T-helper 17 cell (primary cell): Measurements from ENCODE around the gene SLC10A7. TPM values are rescaled to one million over a fixed set of nuclear protein-coding genes. Genes with fewer than 3 reads are reported as not detected.

Source experiments
- ATAC-seq: fragments of 150-1000 bp; cut with Tn5 transposase; 2 replicates; pipeline ENCODE4 v1.10.0; 2021; ENCODE audit warnings: mild to moderate bottlenecking, moderate library complexity
- DNase-seq, 3 donors: peaks; one replicate each; pipeline versions ENCODE4 v3.0.0 to v3.0.0-alpha.2; 2020 to 2021
- H3K9me3 ChIP-seq: one replicate; pipeline ENCODE4 v1.7.0; 2013; ENCODE audit warnings: low read length, mild to moderate bottlenecking; ENCODE audit not compliant: control insufficient read depth, poor library complexity, severe bottlenecking
- H3K27ac Mint-ChIP-seq: one replicate; pipeline ENCODE4 v1.8.0; 2022; ENCODE audit warnings: mild to moderate bottlenecking, moderate library complexity, mixed read lengths
- H3K27me3 Mint-ChIP-seq: one replicate; pipeline ENCODE4 v1.8.0; 2022; ENCODE audit warnings: mixed read lengths
- H3K36me3 Mint-ChIP-seq: one replicate; pipeline ENCODE4 v1.8.0; 2022; ENCODE audit warnings: low read depth, mixed read lengths
- H3K4me1 Mint-ChIP-seq: one replicate; pipeline ENCODE4 v1.8.0; 2022; ENCODE audit warnings: mild to moderate bottlenecking, mixed read lengths
- H3K4me3 Mint-ChIP-seq: one replicate; pipeline ENCODE4 v1.8.0; 2022; ENCODE audit warnings: mild to moderate bottlenecking, moderate library complexity, mixed read lengths
- total RNA-seq, 4 donors: library from RNA in 2 of 4; stranded (reverse) in 2 of 4; gene quantifications; one replicate each; pipeline ENCODE4 v1.2.3 and lab custom pipeline; 2022 to 2026

The SLC10A7 gene
- total RNA-seq, 2 donors from 2014 or later: 19.8 to 22.3 TPM

DNA sequence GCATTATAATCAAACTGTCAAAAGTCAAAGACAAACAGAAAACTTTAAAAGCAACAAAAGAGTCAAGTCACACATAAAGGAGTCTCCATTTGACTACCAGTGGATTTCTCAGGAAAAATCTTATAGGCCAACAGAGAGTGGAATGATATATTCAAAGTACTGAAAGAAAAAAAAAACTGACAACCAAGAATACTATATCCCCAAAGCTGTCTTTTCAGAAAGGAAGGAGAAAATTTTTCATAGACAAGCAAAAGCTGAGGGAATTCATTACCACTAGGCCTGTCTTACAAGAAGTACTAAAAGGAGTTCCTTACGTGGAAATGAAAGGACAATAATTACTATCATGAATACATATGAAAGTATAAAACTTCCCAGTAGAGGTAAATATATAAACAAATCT lies 39.0 kb downstream of the SLC10A7 start:
- H3K9me3 ChIP-seq: peaks cover 2% of the 10 kb centered on the region
- Mint-ChIP-seq H3K36me3 (peaks cover 4% of the 10 kb centered on the region), H3K27me3 (no peaks in the 10 kb centered on the region), H3K27ac (no peak overlapping the region), H3K4me3 (no peak overlapping the region), H3K4me1 (peaks cover 8% of the 10 kb centered on the region)
- DNase-seq (no peak), ATAC-seq (no peak)

DNA sequence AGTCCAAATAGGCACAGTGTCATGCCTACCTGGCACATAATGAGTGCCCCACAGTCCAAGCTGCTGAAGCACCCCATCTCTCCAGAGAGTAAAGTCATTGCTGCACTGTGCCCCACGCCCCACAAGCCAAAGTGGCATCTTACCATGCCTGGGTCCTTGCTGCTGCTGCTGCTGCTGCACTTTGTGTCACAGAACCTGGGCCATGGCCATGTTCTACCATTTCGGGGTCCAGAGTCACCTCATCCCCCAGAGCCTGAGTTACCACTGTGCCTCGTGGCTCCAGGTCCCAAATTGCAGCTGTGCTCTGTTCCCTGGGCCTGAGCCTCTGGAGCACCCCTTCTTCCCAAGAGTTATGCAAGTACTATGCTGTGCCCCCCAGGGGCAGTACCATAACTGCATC lies 40.5 kb downstream of the SLC10A7 start:
- no peak for ATAC-seq
- H3K36me3 Mint-ChIP-seq: no peaks in the 10 kb centered on the region
- no peak overlapping the region for H3K4me3 Mint-ChIP-seq
- DNase-seq: no peak
- peaks cover 2% of the 10 kb centered on the region for H3K9me3 ChIP-seq
- no peak overlapping the region for H3K27ac Mint-ChIP-seq
- peaks cover 2% of the 10 kb centered on the region for H3K4me1 Mint-ChIP-seq
- H3K27me3 Mint-ChIP-seq: no peaks in the 10 kb centered on the region

DNA sequence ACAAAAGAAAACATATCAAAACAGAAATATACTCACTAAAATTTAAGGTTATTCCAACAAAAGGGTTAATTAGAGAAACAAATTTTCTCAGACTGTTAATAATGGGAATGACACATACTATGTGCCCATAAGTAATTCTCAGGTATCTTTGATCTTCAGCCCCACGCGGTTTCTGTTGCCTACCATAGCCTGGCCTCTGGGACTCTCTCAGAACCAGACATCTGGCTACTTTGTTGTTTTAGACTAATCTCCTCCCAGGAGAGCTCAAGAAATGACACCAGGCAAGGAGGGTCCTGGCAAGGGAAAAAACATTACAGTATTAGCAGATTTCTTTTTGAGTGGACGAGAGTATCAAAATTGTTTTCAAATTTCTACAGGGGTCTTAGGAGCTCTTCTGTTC lies 43.7 kb downstream of the SLC10A7 start:
- H3K9me3 ChIP-seq: no peaks in the 10 kb centered on the region
- no peak for ATAC-seq
- H3K4me1 Mint-ChIP-seq: peaks cover 4% of the 10 kb centered on the region
- no peaks in the 10 kb centered on the region for H3K36me3 Mint-ChIP-seq
- no peak for DNase-seq
- no peak overlapping the region for H3K27ac Mint-ChIP-seq
- H3K27me3 Mint-ChIP-seq: no peaks in the 10 kb centered on the region
- H3K4me3 Mint-ChIP-seq: no peak overlapping the region

DNA sequence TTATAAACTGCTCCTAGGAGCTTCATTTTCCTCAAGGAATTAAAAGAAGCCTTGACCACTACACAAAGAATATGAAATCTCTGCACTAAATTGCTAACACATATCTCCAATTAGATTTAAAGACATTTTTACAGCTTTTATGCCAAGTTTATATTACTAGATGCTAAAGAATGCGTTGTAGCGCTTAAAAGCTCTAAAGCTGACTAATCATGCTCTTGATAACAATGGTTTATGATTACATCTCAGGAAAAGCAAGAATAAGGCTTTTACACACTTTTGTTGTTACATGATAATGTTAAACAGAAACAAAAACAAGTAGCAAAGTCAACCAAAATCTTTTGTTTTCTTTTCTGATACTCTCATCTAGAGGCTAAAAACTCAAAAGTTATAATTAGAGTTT lies 44.7 kb downstream of the SLC10A7 start:
- Mint-ChIP-seq H3K4me1 (peaks cover 4% of the 10 kb centered on the region), H3K27ac (no peak overlapping the region), H3K36me3 (no peaks in the 10 kb centered on the region), H3K4me3 (no peak overlapping the region), H3K27me3 (no peaks in the 10 kb centered on the region)
- DNase-seq: no peak
- no peaks in the 10 kb centered on the region for H3K9me3 ChIP-seq
- no peak for ATAC-seq

DNA sequence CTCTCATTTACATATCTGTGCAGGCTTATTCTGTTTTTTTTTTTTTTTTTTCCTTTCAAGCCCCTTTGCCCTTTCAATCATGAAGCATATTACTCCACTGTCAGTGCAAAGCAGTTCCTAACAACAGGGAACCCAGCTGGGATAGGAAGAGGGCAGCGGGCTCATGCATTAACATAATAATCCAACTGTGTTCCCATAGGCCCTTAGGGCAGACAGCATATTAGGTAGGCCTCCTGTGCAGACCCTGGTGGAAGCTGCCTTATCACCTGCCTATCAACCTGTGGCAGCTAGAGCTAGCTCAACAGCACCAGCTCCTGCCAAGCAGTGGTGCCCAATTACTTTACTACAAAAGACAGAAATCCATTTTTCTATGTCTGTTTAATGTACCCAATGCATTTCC lies 49.3 kb downstream of the SLC10A7 start:
- H3K9me3 ChIP-seq: no peaks in the 10 kb centered on the region
- H3K36me3 Mint-ChIP-seq: no peaks in the 10 kb centered on the region
- ATAC-seq (no peak), DNase-seq (no peak)
- H3K4me3 Mint-ChIP-seq: no peak overlapping the region
- H3K27me3 Mint-ChIP-seq: no peaks in the 10 kb centered on the region
- peaks cover 2% of the 10 kb centered on the region for H3K4me1 Mint-ChIP-seq
- no peak overlapping the region for H3K27ac Mint-ChIP-seq

DNA sequence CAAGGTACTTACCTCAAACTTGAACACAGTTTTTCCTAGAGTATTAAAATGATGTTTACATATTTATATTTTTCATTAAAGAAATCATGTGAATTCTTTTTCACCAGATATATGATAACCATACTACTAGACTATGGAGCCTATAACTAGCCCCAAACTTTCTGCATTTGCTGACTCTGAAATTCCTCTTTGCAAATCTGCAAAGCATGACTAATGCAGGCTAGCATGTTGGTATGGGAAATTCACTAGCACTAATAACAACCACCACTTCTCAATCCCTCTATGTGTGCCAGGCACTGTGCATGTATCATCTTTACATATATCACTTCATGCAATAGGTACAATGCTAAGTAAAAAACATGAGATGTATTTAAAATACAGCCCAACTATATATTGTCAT lies 51.1 kb downstream of the SLC10A7 start:
- DNase-seq (no peak), ATAC-seq (no peak)
- Mint-ChIP-seq H3K36me3 (no peaks in the 10 kb centered on the region), H3K4me3 (no peak overlapping the region), H3K27ac (no peak overlapping the region), H3K27me3 (no peaks in the 10 kb centered on the region), H3K4me1 (peaks cover 2% of the 10 kb centered on the region)
- no peaks in the 10 kb centered on the region for H3K9me3 ChIP-seq

DNA sequence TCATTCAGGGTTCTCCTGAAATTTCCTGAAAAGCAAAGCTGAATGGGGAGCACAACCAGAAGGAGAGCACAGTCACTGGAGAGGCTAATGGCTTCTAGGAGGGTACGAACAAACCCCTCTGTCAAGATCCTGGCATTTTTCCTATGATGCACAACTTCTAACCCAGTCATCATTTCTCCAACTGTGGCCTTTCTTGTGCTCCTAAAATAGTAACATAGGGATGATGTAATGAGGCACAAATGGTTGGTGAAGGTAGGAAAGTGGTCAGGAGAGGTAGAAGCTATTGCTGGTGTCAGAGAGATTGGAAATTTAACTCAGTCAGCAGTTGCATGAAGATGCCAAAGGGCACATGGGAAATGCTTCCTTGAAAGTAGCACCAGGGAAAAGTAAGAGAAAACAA lies 52.7 kb downstream of the SLC10A7 start:
- no peaks in the 10 kb centered on the region for H3K27me3 Mint-ChIP-seq
- no peaks in the 10 kb centered on the region for H3K36me3 Mint-ChIP-seq
- DNase-seq: no peak
- H3K4me3 Mint-ChIP-seq: no peak overlapping the region
- H3K27ac Mint-ChIP-seq: no peak overlapping the region
- no peaks in the 10 kb centered on the region for H3K9me3 ChIP-seq
- ATAC-seq: no peak
- H3K4me1 Mint-ChIP-seq: peaks cover 2% of the 10 kb centered on the region

DNA sequence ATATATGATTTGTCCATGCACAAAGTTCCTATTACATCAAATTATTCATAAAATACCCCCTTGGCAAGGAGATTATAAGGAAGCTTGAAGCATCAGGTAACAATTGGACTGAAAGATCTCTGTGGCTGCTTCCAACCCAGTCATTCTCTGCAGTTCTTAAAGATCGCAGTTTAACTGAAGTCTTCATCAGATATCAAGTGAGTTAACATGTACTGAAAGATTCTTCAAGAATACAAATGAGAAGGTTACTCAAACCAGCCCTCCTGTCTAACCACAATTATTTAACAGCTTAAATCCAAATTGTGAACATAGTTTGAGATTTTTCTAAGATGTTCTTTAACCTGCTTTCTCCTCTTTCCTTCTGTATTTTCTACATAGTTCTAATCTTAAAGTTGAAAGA lies 56.1 kb downstream of the SLC10A7 start:
- DNase-seq (no peak), ATAC-seq (no peak)
- no peaks in the 10 kb centered on the region for H3K9me3 ChIP-seq
- peak overlapping the region; percentile 43 for H3K27ac Mint-ChIP-seq
- H3K36me3 Mint-ChIP-seq: no peaks in the 10 kb centered on the region
- no peak overlapping the region for H3K4me3 Mint-ChIP-seq
- H3K4me1 Mint-ChIP-seq: peaks cover 2% of the 10 kb centered on the region
- H3K27me3 Mint-ChIP-seq: no peaks in the 10 kb centered on the region

DNA sequence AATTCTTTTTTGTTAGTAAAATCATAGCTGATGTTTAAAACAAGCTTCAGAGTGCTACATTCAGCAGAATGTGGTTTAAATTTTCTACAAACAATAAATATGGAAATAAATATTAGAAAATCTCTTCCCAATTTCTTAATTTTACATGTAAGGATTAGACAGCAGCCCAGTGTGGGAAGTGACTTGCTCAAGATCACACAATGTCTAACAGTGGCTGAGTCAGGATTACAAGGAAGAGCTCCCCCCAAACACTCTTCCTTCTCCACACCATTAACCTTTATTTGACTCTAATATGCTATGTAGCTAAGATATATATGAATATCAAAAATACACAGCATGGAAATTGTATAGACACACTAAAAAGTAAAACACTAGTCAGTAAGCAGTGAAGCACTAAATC lies 59.5 kb downstream of the SLC10A7 start:
- H3K27me3 Mint-ChIP-seq: no peaks in the 10 kb centered on the region
- no peaks in the 10 kb centered on the region for H3K36me3 Mint-ChIP-seq
- H3K27ac Mint-ChIP-seq: no peak overlapping the region
- no peak for ATAC-seq
- H3K4me1 Mint-ChIP-seq: peaks cover 12% of the 10 kb centered on the region
- H3K9me3 ChIP-seq: no peaks in the 10 kb centered on the region
- DNase-seq: no peak
- H3K4me3 Mint-ChIP-seq: no peak overlapping the region

DNA sequence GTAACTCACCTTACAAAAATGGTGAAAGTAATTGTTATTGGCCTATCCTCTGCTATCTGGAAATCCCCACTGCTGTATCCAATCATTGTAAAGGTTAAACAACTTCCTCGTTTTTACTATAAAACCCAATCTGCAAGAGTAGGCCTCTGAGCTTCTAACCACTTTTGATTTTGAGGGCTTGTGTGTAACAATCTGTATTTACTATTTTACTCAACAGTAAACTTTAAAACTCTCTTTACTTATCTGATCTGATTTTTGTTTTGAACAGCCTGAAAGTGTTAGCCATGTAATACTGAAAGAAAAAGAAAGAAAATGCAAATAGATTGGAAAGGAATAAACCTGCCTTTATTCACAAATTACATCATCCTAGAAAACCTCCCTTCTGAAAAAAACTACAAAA lies 63.1 kb downstream of the SLC10A7 start:
- no peaks in the 10 kb centered on the region for H3K36me3 Mint-ChIP-seq
- H3K4me3 Mint-ChIP-seq: peak overlapping the region; percentile 37
- H3K27me3 Mint-ChIP-seq: no peaks in the 10 kb centered on the region
- peak; percentile 99 for ATAC-seq
- H3K27ac Mint-ChIP-seq: peak overlapping the region; percentile 76
- no peak for DNase-seq
- no peaks in the 10 kb centered on the region for H3K9me3 ChIP-seq
- peaks cover 10% of the 10 kb centered on the region for H3K4me1 Mint-ChIP-seq

DNA sequence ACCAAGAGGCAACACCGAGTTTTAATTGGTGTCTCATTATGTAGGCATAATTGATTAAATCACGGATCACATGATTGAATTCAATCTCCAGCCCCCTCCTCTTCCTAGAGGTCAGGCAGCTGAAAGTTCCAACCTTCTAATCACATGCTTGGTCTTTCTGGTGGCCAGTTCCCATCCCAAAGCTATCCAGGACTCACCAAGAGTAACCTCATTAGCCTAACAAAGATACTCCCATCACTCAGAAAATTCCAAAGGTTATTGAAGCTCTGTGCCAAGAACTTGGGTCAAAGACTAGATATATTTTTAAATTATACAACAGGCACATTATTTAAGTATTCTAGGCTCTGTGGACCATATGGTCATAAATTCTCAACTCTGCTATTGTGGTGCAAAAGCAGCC lies 65.1 kb downstream of the SLC10A7 start:
- no peaks in the 10 kb centered on the region for H3K27me3 Mint-ChIP-seq
- no peak overlapping the region for H3K27ac Mint-ChIP-seq
- H3K4me1 Mint-ChIP-seq: peaks cover 10% of the 10 kb centered on the region
- H3K36me3 Mint-ChIP-seq: no peaks in the 10 kb centered on the region
- no peaks in the 10 kb centered on the region for H3K9me3 ChIP-seq
- ATAC-seq (no peak), DNase-seq (no peak)
- no peak overlapping the region for H3K4me3 Mint-ChIP-seq

DNA sequence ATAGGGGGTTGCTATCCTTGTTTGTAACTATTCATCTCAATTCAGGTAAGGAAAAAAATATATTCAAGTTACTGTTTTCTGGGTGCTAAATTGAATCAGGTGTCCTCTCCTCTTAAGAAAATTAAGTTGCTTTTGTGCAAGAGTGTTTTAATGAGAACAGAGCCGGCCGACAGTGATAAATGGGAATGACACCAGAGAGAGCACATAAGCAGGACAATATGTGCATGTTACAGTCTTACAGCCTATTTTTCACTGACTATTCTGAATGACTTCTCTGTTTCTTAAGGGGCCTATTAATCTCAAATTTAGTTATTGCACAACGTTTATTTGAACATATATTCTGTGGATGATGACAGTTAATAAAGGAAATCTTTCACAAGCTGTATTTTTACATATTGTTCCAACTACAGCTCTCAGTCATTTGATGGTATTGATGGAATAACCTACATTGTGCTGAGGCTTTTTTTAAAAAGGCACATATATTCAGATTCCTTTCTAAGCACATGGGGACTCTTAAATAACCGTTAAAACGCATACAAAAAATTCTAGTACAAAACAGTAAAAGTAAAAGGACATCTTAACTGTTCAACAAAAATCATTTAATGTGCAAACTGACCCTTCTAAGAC lies 68.4 kb downstream of the SLC10A7 start:
- no peak for DNase-seq
- no peak overlapping the region for H3K27ac Mint-ChIP-seq
- no peaks in the 10 kb centered on the region for H3K9me3 ChIP-seq
- peaks cover 16% of the 10 kb centered on the region for H3K4me1 Mint-ChIP-seq
- H3K27me3 Mint-ChIP-seq: no peaks in the 10 kb centered on the region
- no peak for ATAC-seq
- no peaks in the 10 kb centered on the region for H3K36me3 Mint-ChIP-seq
- H3K4me3 Mint-ChIP-seq: no peak overlapping the region

DNA sequence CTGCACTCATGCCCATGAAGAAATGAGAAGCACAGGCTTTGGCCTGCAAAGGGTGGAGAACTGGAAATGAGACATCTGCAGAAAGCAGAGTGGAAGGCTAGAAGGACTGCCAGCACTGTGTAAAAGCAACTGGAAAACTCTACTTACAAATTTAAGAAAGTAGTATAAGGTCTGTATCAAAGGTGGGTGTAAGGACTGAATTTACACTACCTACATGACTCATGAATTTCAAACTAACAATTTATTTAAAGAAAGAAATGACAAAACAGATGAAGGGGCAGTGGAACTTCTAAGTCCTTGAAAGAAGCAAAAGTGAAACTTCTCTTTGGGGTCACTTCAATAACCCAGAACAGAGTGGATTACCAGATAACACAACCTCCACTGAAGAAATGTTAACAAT lies 71.2 kb downstream of the SLC10A7 start:
- H3K9me3 ChIP-seq: no peaks in the 10 kb centered on the region
- H3K36me3 Mint-ChIP-seq: no peaks in the 10 kb centered on the region
- peak overlapping the region; percentile 62 for H3K27ac Mint-ChIP-seq
- DNase-seq (no peak), ATAC-seq (no peak)
- no peaks in the 10 kb centered on the region for H3K27me3 Mint-ChIP-seq
- H3K4me1 Mint-ChIP-seq: peaks cover 11% of the 10 kb centered on the region
- peak overlapping the region; percentile 43 for H3K4me3 Mint-ChIP-seq

DNA sequence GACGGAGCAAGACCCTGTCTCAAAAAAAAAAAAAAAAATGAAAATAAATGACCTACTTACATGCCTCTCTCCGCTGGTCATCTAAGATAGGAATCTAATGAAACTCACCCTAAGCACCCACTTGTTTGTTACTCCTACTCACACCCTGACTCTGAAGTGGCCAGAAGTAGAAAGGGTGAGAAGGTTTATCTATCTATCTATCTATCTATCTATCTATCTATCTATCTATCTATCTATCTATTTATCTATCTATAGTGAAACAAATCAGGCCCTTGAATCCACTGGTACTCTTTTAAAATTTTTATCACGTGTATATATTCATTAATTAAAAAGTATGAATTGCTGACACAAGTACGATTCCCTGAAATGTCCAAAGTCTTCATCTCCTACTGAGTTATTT lies 75.2 kb downstream of the SLC10A7 start:
- H3K27ac Mint-ChIP-seq: no peak overlapping the region
- no peak for DNase-seq

More for the DNA sequence above, 75.2 kb downstream of the SLC10A7 start:
- Mint-ChIP-seq H3K36me3 (no peaks in the 10 kb centered on the region), H3K27me3 (no peaks in the 10 kb centered on the region), H3K4me1 (peaks cover 11% of the 10 kb centered on the region), H3K4me3 (no peak overlapping the region)
- ATAC-seq: no peak
- no peaks in the 10 kb centered on the region for H3K9me3 ChIP-seq
